HG02642 (cell line): ENCODE results near the gene ZNHIT6.
"Not testable (repeated sequence)": the region's sequence is repeated elsewhere in the genome, so short reads cannot be mapped to it uniquely, and the experiment has no call there.

Experiments used
- ATAC-seq: cut with Tn5 transposase; IDR thresholded peaks from one replicate; pipeline ENCODE4 v1.9.1; 2021; ENCODE audit warnings: mild to moderate bottlenecking; ENCODE audit not compliant: unreplicated experiment, poor library complexity

Gene ZNHIT6

DNA sequence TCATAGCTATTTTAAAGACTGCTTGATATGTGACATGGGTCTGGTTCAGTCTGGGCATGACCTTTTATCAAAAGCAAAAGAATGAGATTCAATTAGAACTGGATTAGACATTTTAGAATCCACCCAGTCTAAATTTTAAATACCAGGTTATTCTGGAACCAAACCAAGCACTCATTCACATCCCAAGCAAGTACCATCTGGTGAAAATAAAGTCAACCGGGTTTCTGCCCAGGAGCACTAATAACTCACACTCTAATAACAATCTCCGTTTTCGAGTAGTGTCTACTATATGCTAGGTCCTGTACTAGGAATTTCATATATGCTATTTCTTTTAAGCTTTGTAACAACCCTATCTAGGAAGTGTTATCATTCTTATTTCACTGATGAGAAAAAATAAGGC is 30.6 kb downstream of the ZNHIT6 start:
- ATAC-seq = no peak

DNA sequence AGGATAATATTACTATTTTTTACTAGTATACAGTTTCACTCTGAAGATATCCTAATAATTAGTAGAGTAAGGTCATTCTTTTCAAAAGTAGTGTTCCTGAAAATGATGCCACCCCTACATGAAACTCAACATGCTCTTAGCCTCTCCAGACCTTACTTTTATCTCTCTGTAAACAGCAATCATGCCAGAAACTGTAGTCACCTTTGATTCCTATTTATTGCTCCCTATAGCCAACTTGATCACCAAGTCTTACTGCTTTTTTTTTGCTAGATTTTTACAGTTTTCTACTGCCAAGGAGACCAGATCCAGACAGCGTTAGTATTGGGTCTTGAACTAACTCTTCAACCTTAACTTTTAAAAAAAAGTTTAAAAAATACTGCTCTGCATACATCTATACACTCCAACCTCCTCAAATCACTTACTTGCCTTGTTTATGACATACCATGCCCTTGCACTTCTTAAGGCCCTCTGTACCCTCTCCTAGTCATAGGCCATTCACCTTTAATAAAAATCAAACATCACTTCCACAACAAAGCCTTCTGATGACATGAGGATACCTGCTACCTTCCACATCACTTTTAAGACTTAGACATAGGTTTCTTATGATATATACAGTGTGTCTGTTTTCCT is 36.1 kb downstream of the ZNHIT6 start:
- ATAC-seq = no peak

DNA sequence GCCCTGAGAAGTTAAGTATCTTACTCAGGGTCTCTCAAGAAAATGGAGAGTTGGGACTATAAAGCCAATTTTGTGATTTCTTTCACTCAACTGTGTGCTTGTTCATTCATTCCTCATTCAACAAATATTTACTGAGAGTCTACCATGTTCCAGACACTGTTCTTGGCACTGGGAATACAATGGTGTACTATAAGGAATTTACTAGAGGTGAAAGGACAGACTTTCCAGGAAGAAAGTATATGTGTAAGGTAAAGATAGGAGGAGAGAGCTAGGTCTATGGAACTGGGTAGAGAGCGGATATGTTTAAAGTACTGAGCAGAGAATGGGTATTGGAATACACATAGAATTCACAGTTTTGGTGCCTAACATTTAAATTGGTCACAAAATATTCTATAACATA is 42.3 kb downstream of the ZNHIT6 start:
- ATAC-seq = no peak

DNA sequence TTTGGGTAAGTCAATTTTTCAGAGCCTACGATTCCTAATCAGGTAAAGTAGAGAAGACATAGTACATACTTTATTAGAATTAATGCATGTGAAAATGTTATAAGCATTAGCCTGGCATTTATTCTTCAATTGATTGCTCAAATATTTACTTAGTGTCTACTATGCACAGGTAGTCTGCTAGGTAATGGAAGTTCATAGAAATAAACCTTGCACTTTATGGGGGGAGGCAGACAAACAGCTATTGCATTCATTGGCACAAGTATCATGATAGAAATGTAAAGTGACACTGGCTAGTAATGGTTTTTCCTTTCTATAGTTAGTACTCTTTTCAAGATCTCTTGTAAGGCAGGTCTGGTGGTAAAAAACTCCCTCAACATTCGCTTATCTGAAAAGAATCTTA is 44.9 kb downstream of the ZNHIT6 start:
- no peak for ATAC-seq

DNA sequence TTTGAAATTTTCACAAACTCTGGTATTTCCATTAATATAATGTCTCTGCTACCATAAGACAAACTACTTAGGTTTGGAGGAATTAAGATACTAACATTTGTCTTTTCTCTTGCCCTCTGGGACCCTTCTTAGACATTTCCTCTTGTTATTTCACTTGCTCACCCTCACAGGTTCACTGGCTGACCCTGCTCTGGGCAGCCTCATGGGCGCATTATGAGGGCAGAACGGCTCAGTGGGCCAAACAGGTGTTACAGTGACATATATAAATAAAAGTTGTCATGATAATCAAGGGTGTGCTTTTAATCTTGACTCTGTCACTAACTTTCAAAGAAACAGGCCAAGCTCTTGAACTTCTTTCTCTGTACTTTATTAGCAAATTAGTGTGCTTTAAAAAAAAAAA is 46.5 kb downstream of the ZNHIT6 start:
- ATAC-seq = no peak

DNA sequence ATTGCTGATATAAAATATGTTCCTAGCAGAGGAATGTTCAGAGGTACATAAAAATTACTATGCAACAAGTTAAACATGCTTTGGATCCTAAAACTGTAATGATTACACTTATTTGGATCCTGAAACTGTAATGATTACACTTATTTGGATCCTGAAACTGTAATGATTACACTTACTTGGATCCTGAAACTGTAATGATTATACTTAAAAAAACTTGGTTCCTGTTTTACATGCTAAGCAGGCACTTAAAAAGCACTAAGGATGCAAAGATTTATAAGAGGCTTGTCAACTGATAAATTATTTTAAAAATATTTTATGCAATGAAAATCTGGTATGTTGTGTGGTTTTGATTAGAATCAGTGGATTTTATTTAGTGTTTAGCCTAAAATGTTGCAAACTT is 47.7 kb downstream of the ZNHIT6 start:
- ATAC-seq = no peak

DNA sequence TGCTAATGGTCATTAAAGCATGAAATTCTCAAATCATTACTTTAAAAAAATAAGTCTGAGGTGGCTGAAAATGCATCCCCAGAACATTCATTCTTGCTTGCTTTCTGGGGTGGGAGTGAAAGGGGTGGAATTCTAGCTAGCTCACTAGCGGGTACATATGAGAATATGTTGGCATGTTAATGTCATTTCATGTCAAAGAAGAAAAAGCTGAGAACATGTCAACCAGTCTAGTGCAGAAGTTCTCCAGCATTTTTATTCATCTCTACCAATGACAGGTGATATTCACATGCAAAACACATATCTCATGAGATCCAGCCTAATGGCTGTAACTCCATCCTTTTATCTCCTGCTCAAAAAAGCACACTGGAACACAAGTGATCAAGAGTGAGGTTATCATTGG is 49.1 kb downstream of the ZNHIT6 start:
- no peak for ATAC-seq

DNA sequence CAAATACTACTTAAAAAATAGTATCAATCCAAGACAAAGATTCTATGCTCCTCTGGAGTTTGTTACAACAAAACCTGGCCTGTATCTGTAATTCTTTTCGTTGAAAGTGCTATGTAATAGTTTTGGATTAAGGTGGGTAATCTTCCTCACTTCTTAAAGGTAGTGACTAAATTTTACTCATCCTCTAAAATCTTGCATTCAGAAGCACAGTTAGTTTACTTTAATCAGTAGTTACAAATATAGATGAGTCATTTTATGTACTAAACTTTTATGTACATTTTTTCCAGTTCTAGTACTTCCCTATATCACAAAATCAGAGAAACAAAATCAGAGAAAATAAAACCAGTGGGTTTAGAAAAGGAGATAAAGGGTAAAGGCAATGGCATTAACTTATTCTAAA is 51.3 kb downstream of the ZNHIT6 start:
- no peak for ATAC-seq

DNA sequence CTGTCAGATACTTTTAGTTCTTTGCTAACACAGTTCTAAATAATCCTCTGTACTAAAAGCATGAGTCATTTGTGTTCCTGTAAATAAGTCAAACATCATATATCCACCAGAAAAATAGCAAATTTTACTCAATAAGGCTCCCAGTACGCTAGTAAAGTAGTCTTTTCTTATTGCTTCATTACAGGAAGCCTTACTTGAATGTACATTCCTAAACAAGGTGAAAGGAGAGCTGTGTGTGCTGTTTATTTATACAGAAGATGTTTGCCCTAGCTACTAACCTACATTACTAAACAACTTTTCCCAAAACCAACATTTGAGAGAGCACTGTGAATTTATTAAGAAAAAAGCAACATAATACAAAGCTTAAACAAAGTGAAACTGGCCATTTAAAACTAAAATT is 52.0 kb downstream of the ZNHIT6 start:
- ATAC-seq = no peak

DNA sequence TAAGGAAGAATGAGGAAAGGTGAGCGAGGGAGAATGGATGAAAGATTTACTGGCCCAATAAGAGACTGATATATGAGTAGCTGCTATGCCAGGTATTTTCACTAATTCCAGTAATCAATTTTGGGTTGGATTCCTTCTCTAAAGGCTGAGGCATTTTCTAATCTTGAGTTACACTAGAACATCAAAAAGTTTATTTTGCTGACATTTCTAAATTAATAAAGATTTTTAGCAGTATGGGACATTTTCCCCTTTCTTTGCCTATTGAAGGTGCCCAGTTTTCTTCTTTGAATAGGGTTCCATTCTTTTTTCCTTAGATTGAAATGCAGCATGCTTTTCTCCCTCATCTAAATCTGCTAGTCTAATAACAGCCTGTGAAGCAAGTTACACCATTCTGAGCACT is 52.9 kb downstream of the ZNHIT6 start:
- no peak for ATAC-seq

DNA sequence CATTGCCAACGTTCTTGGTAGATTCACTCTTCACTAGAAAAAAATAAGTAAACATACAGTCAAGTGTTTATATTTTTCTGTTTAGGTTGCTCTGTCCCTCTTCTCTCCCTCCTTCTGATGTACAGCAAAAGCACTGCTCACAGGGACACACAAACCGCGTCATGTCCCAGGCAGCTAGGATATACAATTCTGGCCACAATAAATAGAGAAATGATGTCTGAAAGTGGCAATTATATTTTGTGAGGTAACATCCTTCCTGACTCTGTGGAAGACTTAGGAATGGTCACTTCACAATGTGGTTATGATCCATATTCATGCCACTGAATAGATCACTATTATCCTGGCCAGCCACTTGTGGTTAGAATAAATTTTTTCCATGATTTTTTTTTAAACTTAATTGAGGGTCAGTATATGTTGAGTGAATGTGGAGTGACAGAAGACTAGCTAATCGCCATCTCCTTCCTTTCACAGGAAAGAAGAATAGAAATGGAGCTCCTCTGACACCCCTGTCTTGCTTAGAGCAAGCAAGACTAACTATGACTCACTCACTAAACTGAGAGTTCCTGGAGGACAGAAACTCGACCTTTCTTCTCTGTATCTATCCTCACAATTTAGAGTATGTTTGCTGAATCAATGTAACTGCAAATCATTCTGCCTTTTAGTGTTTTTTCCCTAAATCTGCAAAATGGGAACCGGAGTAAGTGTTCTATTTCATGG is 54.0 kb downstream of the ZNHIT6 start:
- ATAC-seq = no peak

DNA sequence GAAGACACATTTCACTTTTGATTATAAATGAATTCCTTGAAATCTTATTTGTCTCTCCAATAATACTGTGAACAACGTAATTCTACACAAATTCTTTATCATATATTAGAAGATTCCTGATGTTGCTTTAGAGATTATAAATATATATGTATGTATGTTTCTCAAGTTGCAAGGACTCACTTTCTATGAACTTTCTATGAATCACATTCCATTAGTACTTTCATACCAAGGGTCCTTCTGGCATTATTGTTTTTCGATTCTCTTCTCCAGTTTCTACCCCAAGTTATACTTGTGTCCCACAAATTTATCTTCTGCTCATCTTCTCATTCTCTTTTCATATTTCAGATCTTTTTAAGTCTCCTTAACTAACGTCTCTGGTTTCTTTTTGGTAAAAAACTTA is 55.9 kb downstream of the ZNHIT6 start:
- ATAC-seq = no peak

DNA sequence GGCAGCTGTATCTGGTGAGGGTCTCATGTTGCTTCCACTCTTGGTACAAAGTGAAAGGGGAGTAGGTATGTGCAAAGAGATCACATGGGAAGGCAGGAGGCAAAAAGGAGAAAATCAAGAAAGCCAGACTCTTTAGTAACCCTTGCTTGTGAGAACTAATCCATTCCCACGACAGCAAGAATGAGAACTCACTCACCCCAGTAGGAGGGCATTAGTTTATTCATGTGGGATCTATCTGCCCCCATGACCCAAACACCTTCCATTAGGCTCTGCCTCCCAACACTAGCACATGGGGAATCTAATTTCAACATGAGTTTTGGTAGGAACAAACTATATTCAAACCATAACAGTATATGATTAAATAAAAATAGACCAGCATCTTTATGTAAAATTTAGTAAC is 57.6 kb downstream of the ZNHIT6 start:
- no peak for ATAC-seq

DNA sequence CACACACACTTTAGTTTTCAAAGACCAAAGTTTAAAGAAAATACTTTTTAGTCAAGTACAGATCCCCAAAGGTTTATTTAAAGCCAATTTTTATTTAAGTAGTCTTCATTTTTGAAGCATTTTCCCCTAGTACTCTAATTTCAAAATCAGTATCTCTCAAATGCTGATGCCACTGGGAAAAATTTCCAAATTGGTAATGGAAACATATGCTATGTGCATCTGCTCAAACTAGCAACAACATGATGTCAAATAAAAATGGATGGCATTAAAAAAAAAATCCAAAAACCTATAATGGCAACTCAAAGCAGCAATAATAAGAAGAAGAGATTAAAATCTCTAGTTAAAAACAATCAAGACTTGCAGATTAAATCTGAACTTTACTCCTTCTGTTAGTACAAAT is 58.6 kb downstream of the ZNHIT6 start:
- ATAC-seq = no peak

DNA sequence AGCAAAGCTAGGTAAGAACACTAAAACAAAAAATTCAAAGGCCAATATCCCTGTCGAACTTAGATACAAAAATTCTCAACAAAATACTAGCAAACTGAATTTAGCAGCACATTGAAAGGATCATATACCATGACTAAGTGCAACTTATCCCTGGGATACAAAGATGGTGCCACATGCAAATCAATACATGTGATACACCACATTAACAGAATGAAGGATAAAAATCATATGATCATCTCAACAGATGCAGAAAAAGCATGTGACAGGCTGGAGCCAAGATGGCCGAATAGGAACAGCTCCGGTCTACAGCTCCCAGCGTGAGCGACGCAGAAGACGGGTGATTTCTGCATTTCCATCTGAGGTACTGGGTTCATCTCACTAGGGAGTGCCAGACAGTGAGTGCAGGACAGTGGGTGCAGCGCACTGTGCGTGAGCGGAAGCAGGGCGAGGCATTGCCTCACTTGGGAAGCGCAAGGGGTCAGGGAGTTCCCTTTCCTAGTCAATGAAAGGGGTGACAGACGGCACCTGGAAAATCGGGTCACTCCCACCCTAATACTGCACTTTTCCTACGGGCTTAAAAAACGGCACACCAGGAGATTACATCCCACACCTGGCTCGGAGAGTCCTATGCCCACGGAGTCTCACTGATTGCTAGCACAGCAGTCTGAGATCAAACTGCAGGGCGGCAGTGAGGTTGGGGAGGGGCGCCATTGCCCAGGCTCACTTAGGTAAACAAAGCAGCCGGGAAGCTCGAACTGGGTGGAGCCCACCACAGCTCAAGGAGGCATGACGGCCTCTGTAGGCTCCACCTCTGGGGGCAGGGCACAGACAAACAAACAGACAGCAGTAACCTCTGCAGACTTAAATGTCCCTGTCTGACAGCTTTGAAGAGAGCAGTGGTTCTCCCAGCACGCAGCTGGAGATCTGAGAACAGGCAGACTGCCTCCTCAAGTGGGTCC is 66.4 kb downstream of the ZNHIT6 start:
- ATAC-seq = not testable (repeated sequence)

DNA sequence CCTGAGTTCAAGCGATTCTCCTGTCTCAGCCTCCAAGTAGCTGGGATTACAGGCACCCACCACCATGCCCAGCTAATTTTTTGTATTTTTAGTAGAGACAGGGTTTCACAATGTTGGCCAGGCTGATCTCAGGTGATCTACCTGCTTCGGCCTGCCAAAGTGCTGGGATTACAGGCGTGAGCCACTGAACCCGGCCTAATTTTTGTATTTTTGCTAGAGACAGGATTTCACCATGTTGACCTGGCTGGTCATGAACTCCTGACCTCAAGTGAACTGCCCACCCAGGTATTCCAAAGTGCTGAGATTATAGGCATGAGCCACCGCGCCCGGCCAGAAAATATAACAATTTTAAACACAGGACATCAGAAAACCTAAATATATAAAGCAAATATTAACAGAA is 68.3 kb downstream of the ZNHIT6 start:
- not testable (repeated sequence) for ATAC-seq

DNA sequence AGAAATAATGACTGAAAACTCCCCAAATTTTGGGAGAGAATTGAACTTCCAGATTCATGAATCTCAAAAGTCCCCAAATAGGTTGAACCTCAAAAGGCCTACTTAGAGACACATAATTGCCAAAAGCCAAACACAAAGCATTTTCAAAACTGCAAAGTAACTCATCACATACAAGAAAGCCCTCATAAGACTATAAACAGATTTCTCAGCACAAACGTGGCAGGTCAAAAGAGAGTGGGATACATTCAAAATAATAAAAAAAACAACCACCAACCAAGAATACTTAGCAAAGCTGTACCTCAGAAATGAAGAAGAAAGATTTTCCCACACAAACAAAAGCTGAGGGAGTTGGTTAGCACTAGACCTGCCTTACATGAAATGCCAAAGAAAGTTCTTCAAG is 69.8 kb downstream of the ZNHIT6 start:
- no peak for ATAC-seq

DNA sequence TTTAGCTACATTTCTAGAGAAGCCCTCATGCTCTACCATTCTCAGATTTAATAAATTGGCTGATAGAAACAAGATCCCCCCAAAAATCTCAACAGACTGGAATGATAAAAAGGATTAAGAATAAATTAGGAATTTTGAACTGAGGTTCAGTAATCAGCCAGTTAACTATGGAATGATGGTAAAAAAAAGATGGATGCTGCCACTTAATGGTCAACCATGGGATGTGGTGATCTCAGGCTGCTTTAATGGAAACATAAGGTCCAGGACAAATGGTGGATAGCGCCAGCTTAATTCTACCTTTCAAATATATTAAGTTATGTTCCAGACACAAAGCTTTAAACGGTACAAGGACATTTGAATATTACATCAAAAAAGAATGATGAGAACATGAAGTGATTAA is 77.7 kb downstream of the ZNHIT6 start:
- no peak for ATAC-seq

DNA sequence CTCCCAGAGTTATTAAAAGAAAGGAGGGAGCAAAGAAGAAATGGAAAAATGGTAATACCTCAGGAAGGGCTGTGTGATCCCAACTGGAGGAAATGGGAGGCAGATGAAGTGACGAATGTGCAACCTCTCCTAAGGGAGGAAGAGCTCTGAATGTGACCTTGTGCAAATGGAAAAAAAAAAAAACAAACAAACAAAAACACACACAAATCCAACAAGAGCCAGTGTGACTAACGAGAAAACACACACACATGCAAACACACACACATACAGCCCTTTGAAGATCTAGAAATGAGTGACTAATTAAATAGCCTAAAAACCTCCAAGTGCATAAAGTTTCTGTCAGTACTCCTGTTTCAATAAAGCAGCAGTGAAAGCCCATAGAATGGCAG is 78.7 kb downstream of the ZNHIT6 start:
- no peak for ATAC-seq

DNA sequence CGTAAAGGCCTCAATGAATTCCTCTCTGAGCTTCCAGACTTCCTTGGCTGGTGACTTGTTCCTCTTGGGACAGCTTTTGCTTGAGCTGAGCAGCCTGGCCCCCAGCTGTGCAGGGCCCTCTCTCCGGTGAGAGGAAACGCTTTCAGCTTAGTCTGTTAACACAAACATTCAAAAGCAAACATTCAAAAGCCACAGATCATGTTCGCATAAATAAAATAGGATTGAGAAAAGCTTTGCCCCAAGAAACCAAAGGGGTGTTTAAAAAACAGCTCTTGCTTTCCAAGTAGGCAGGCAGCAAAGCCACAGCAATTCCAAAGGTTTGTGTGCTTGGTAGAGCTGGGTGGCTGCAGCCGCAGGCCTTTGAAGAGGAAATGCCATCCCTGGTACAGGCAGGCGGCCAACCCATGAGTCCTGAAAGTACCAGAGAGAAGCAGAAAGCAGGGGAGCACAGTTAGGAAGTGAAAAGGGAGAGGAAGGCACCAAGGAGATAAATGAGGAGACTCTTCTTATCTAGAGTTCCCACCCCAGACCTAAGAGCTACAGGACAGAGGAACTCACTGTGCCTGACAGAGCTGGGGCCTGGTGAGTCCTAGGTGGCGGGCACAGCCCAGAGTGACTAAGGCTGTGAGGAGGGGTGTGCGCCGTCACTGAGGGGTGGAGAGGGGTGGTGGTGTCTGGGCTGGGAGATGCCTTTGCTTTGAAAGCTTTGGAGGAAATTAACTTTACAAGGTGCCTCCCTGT is 79.3 kb downstream of the ZNHIT6 start:
- no peak for ATAC-seq

DNA sequence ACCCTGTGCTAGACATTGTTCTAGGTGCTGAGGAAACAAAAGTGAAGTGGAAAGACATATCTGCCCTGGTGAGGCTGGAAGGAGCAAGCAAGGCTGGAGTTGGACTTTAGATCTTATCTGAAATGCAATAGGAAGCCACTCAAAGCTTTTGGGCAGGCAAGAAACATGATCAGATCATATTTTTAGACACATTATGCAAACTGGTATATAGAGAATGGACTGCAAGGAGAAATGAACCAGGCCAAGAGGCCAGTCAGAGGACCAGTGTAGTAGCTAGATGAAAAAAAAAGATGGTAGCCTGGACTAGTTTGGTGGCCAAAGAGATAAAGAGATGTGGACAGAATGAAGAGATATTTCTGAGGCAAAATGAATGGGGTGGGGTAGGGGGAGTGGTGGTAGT is 81.4 kb downstream of the ZNHIT6 start:
- no peak for ATAC-seq
